HEK293T (cell line): Measurements from ENCODE around the gene FBXO15.

ENCODE experiments used
- CTCF ChIA-PET: fragments of 350-600 bp; formaldehyde crosslinking; extraction: SDS; loops from one replicate; lab custom pipeline; 2021; ENCODE audit warnings: antibody characterized with exemption, inconsistent platforms; lab: Yijun Ruan, JAX
- POLR2A ChIA-PET: fragments of 350-600 bp; formaldehyde crosslinking; extraction: SDS; loops from one replicate; lab custom pipeline; 2020; ENCODE audit warnings: antibody characterized with exemption, inconsistent platforms; lab: Yijun Ruan, JAX
- DNase-seq: peaks from one replicate; pipeline ENCODE4 v3.0.0; 2012; ENCODE audit warnings: mixed read lengths; ENCODE audit errors: extremely low spot score
- ARNT ChIP-seq: fragments of 450-650 bp; IDR thresholded peaks from 2 replicates; pipeline ENCODE4 v1.6.1; 2017; ENCODE audit warnings: mild to moderate bottlenecking
- BHLHE40 ChIP-seq: fragments of 450-650 bp; IDR thresholded peaks from 2 replicates; pipeline ENCODE4 v1.6.1; 2016; ENCODE audit warnings: mild to moderate bottlenecking, moderate library complexity, borderline replicate concordance
- CTBP1 ChIP-seq: fragments of 450-650 bp; IDR thresholded peaks from 2 replicates; pipeline ENCODE4 v1.6.1; 2016; ENCODE audit warnings: borderline replicate concordance
- ELF4 ChIP-seq: fragments of 450-650 bp; IDR thresholded peaks from 2 replicates; pipeline ENCODE4 v1.6.1; 2017; ENCODE audit warnings: antibody characterized with exemption
- FOXA1 ChIP-seq: fragments of 450-650 bp; IDR thresholded peaks from 2 replicates; pipeline ENCODE4 v1.6.1; 2016; ENCODE audit warnings: mild to moderate bottlenecking
- FOXK2 ChIP-seq: fragments of 450-650 bp; IDR thresholded peaks from 2 replicates; pipeline ENCODE4 v1.6.1; 2016; ENCODE audit warnings: mild to moderate bottlenecking
- FOXM1 ChIP-seq: fragments of 450-650 bp; IDR thresholded peaks from 2 replicates; pipeline ENCODE4 v1.6.1; 2017; ENCODE audit warnings: mild to moderate bottlenecking, borderline replicate concordance
- HDGF ChIP-seq: fragments of 450-650 bp; IDR thresholded peaks from 2 replicates; pipeline ENCODE4 v1.6.1; 2017; ENCODE audit warnings: antibody characterized with exemption, borderline replicate concordance
- L3MBTL2 ChIP-seq: fragments of 450-650 bp; conservative IDR thresholded peaks from 2 replicates; pipeline ENCODE4 v1.6.1; 2016; ENCODE audit warnings: mild to moderate bottlenecking
- LEF1 ChIP-seq: fragments of 450-650 bp; IDR thresholded peaks from 2 replicates; pipeline ENCODE4 v1.6.1; 2017; ENCODE audit warnings: mild to moderate bottlenecking, borderline replicate concordance
- NFRKB ChIP-seq: fragments of 450-650 bp; IDR thresholded peaks from 2 replicates; pipeline ENCODE4 v1.6.1; 2016; ENCODE audit warnings: mild to moderate bottlenecking, moderate library complexity
- PKNOX1 ChIP-seq: fragments of 450-650 bp; IDR thresholded peaks from 2 replicates; pipeline ENCODE4 v1.6.1; 2016
- SP1 ChIP-seq: fragments of 450-650 bp; IDR thresholded peaks from 2 replicates; pipeline ENCODE4 v1.6.1; 2017
- SUZ12 ChIP-seq: fragments of 450-650 bp; IDR thresholded peaks from 2 replicates; pipeline ENCODE4 v1.6.1; 2016; ENCODE audit warnings: mild to moderate bottlenecking
- TARDBP ChIP-seq: fragments of 450-650 bp; IDR thresholded peaks from 2 replicates; pipeline ENCODE4 v1.6.1; 2016
- ZNF384 ChIP-seq: fragments of 450-650 bp; IDR thresholded peaks from 2 replicates; pipeline ENCODE4 v1.6.1; 2016

The FBXO15 gene

GRCh38 chr18:74113711-74114110 lies 33.9 kb downstream of the FBXO15 start:
- TF ChIP-seq NFRKB, result no peak
- TF ChIP-seq CTBP1, result no peak
- ChIA-PET CTCF (no interaction called here), POLR2A (no interaction called here)
- no peak for DNase-seq

- CTCF ChIA-PET, result no interaction called here
- no peak for TF ChIP-seq ELF4
- POLR2A ChIA-PET, result no interaction called here
- DNase-seq, result no peak
Measured at GRCh38 chr18:74110976-74111375, 36.7 kb downstream of the FBXO15 start.

GRCh38 chr18:74110149-74110548 lies 37.5 kb downstream of the FBXO15 start:
- DNase-seq, result no peak
- CTCF ChIA-PET, result no interaction called here
- POLR2A ChIA-PET, result no interaction called here
- no peak for TF ChIP-seq FOXM1
- TF ChIP-seq ARNT, result no peak
- TF ChIP-seq L3MBTL2, result no peak
- no peak for TF ChIP-seq HDGF
- TF ChIP-seq SP1, result no peak

GRCh38 chr18:74108460-74108859 lies 39.2 kb downstream of the FBXO15 start:
- no peak for DNase-seq
- POLR2A ChIA-PET, result no interaction called here
- no peak for TF ChIP-seq CTBP1
- TF ChIP-seq FOXA1, result no peak
- CTCF ChIA-PET, result no interaction called here

DNA sequence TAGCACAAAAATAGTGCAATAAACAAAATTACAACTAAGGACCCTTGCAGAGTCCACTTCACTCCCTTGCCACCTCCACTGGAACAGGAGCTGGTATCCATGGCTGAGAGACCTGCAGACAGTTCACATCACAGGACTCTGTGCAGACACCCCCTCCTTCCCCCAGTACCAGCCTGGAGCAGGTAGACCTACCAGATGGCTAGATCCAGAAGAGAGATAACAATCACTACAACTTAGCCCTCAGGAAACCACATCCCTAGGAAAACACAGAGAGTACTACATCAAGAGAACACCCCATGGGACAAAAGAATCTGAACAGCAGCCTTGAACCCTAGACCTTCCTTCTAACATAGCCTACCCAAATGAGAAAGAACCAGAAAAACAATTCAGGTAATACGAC lies 49.8 kb downstream of the FBXO15 start:
- TF ChIP-seq FOXK2 (no peak), CTBP1 (no peak), TARDBP (no peak), NFRKB (no peak), L3MBTL2 (no peak), ARNT (no peak), SUZ12 (no peak), HDGF (no peak), FOXM1 (no peak), SP1 (no peak), BHLHE40 (no peak), ELF4 (no peak), LEF1 (no peak), ZNF384 (no peak), PKNOX1 (no peak)
- POLR2A ChIA-PET, result no interaction called here

DNA sequence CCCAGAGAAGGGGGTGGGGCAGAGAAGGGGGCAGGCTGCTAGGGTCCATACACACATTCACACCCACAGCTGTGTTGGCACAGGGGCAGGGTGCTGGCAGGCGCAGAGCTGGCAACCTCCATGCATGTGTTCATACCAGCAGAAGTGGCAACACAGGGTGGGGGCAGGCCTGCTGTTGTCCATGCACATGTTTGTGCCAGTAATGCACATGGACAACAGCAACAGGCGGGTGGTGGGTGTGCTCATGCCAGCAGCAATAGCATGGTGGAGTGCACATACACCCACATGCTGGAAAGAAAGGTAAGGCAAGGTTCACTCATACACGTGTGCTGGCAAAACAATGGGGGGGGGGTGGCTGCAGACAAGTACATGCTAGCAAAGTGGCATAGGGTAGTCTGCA lies 54.7 kb downstream of the FBXO15 start:
- no peak for DNase-seq
- TF ChIP-seq SP1, result no peak
- TF ChIP-seq NFRKB, result no peak
- no peak for TF ChIP-seq CTBP1
- TF ChIP-seq SUZ12, result no peak
- no peak for TF ChIP-seq L3MBTL2
- TF ChIP-seq ARNT, result no peak
- no peak for TF ChIP-seq FOXK2
- no peak for TF ChIP-seq HDGF
- no peak for TF ChIP-seq ELF4
- no peak for TF ChIP-seq FOXA1
- no peak for TF ChIP-seq ZNF384
- TF ChIP-seq FOXM1, result no peak
- no peak for TF ChIP-seq PKNOX1
- TF ChIP-seq TARDBP, result no peak
- TF ChIP-seq LEF1, result no peak
- TF ChIP-seq BHLHE40, result no peak
- POLR2A ChIA-PET, result no interaction called here
- CTCF ChIA-PET, result no interaction called here

More for the DNA sequence above, 49.8 kb downstream of the FBXO15 start:
- DNase-seq, result no peak
- CTCF ChIA-PET, result no interaction called here

- TF ChIP-seq FOXM1 (no peak), ZNF384 (no peak), FOXK2 (no peak), ARNT (no peak), SP1 (no peak), HDGF (no peak), FOXA1 (no peak), SUZ12 (no peak), CTBP1 (no peak), NFRKB (no peak), LEF1 (no peak), ELF4 (no peak), BHLHE40 (no peak), L3MBTL2 (no peak), PKNOX1 (no peak), TARDBP (no peak)
- ChIA-PET POLR2A (no interaction called here), CTCF (no interaction called here)
- DNase-seq, result no peak
Measured at GRCh38 chr18:74084184-74084855, 63.3 kb downstream of the FBXO15 start.
